ENCODE results near the gene B4GALNT3. TPM values are rescaled to one million over a fixed set of nuclear protein-coding genes. Genes with fewer than 3 reads are reported as not detected.

B4GALNT3 gene
- total RNA-seq, 1 donor from 2014 or later = 7.0 TPM

- no peak overlapping the region for H3K4me3 Mint-ChIP-seq
- TF ChIP-seq, protein P1, sequence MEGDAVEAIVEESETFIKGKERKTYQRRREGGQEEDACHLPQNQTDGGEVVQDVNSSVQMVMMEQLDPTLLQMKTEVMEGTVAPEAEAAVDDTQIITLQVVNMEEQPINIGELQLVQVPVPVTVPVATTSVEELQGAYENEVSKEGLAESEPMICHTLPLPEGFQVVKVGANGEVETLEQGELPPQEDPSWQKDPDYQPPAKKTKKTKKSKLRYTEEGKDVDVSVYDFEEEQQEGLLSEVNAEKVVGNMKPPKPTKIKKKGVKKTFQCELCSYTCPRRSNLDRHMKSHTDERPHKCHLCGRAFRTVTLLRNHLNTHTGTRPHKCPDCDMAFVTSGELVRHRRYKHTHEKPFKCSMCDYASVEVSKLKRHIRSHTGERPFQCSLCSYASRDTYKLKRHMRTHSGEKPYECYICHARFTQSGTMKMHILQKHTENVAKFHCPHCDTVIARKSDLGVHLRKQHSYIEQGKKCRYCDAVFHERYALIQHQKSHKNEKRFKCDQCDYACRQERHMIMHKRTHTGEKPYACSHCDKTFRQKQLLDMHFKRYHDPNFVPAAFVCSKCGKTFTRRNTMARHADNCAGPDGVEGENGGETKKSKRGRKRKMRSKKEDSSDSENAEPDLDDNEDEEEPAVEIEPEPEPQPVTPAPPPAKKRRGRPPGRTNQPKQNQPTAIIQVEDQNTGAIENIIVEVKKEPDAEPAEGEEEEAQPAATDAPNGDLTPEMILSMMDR (IDR thresholded peaks at IDR 0.05; ENCODE audit: unreplicated experiment) = no peak
- H3K27ac Mint-ChIP-seq = no peak overlapping the region
- no peaks in the 10 kb centered on the region for H3K4me1 Mint-ChIP-seq
- H3K9me3 Mint-ChIP-seq = peaks cover 3% of the 10 kb centered on the region
- H3K27me3 Mint-ChIP-seq (ENCODE audit: low read depth) = peaks cover 13% of the 10 kb centered on the region
- DNase-seq (ENCODE audit: low spot score in 2 of 2, unreplicated experiment in 2 of 2) = no peak
- H3K36me3 Mint-ChIP-seq = no peaks in the 10 kb centered on the region
Observed at GRCh38 chr12:556498-556897, 96.8 kb downstream of the B4GALNT3 start.

DNA sequence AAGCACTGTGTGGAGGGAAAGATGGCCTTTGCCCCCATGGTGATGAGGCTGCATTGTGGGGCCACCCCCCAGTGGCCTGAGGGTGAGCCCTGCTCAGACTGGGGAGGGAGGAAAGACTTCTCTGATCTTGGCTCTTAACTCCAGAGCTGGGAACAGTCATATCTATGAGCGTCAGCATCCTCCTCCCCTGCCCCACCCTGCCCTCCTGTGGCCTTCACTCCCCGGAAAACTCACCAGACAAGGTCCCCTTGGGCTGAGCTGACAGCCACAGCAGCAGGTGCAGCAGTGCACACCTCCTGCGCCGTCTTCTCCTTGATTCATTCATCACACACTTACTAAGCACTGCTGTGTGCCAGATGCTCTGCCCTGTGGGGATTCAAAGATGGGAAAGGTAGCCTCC, 98.8 kb downstream of the B4GALNT3 start:
- peaks cover 13% of the 10 kb centered on the region for H3K27me3 Mint-ChIP-seq (ENCODE audit: low read depth)
- no peaks in the 10 kb centered on the region for H3K4me1 Mint-ChIP-seq
- TF ChIP-seq, protein P1 (IDR thresholded peaks at IDR 0.05; ENCODE audit: unreplicated experiment) = no peak
- H3K36me3 Mint-ChIP-seq = no peaks in the 10 kb centered on the region
- no peak overlapping the region for H3K4me3 Mint-ChIP-seq
- no peak overlapping the region for H3K27ac Mint-ChIP-seq
- H3K9me3 Mint-ChIP-seq = peaks cover 3% of the 10 kb centered on the region
- no peak for DNase-seq (ENCODE audit: low spot score in 2 of 2, unreplicated experiment in 2 of 2)

- Mint-ChIP-seq H3K27ac (no peak overlapping the region), H3K36me3 (no peaks in the 10 kb centered on the region)
Observed at GRCh38 chr12:559208-559905, 99.6 kb downstream of the B4GALNT3 start.

GRCh38 chr12:559906-560455, 100.2 kb downstream of the B4GALNT3 start:
- no peaks in the 10 kb centered on the region for H3K4me1 Mint-ChIP-seq
- no peaks in the 10 kb centered on the region for H3K36me3 Mint-ChIP-seq
- peaks cover 3% of the 10 kb centered on the region for H3K9me3 Mint-ChIP-seq
- no peak overlapping the region for H3K27ac Mint-ChIP-seq
- H3K27me3 Mint-ChIP-seq (ENCODE audit: low read depth) = peaks cover 13% of the 10 kb centered on the region
- no peak overlapping the region for H3K4me3 Mint-ChIP-seq
- no peak for DNase-seq (ENCODE audit: low spot score in 2 of 2, unreplicated experiment in 2 of 2)
- TF ChIP-seq, protein P1 (IDR thresholded peaks at IDR 0.05; ENCODE audit: unreplicated experiment) = no peak

More at GRCh38 chr12:559208-559905, 99.6 kb downstream of the B4GALNT3 start:
- Mint-ChIP-seq H3K4me1 (no peaks in the 10 kb centered on the region), H3K4me3 (no peak overlapping the region), H3K27me3 (ENCODE audit: low read depth) (peaks cover 13% of the 10 kb centered on the region), H3K9me3 (peaks cover 3% of the 10 kb centered on the region)
- TF ChIP-seq, protein P1 (IDR thresholded peaks at IDR 0.05; ENCODE audit: unreplicated experiment) = no peak
- DNase-seq (ENCODE audit: low spot score in 2 of 2, unreplicated experiment in 2 of 2) = no peak

DNA sequence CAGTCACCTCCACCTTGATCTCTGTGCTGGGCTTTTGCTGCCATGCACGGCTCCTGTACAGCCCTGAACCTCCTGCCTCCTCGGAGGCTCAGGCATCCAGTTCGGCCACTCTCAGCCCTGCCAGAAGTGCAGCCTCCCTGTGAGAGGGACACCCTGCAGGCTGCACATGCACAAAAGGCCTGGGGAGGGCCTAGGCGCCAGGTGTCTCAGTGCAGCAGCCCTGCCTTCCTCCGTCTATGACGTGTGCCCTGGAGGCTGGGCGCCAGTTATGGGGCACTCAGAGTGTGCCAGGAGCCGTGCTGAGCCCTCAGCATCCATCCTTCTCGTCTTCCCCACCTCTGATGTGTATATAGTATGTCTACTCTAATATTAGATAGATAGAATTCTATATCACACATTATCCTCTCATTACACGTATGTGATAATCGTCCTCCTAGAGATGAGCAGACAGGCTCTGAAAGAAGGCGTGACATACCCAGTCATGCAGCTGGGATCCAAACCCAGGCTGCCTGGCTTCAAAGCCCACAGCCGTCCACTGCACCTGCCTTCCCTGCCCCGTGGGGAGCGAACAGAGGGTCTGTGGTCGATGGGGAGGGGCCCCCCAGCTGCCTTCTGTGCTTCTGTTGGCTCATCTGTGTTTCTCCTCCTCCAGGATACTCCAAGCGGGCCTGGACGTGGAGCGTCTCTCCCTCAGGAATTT, 101.1 kb downstream of the B4GALNT3 start:
- peaks cover 13% of the 10 kb centered on the region for H3K27me3 Mint-ChIP-seq (ENCODE audit: low read depth)
- H3K9me3 Mint-ChIP-seq = no peaks in the 10 kb centered on the region
- DNase-seq (ENCODE audit: low spot score in 2 of 2, unreplicated experiment in 2 of 2) = no peak
- TF ChIP-seq, protein P1 (IDR thresholded peaks at IDR 0.05; ENCODE audit: unreplicated experiment) = no peak
- no peaks in the 10 kb centered on the region for H3K36me3 Mint-ChIP-seq
- no peak overlapping the region for H3K4me3 Mint-ChIP-seq
- H3K4me1 Mint-ChIP-seq = no peaks in the 10 kb centered on the region
- no peak overlapping the region for H3K27ac Mint-ChIP-seq
